ENCODE results near the gene GLCE. TPM values are rescaled to one million over a fixed set of nuclear protein-coding genes. Genes with fewer than 3 reads are reported as not detected.

The GLCE gene
- total and polyA plus RNA-seq, 7 donors, result 10.3 to 24.6 (median 13.9) TPM

DNA sequence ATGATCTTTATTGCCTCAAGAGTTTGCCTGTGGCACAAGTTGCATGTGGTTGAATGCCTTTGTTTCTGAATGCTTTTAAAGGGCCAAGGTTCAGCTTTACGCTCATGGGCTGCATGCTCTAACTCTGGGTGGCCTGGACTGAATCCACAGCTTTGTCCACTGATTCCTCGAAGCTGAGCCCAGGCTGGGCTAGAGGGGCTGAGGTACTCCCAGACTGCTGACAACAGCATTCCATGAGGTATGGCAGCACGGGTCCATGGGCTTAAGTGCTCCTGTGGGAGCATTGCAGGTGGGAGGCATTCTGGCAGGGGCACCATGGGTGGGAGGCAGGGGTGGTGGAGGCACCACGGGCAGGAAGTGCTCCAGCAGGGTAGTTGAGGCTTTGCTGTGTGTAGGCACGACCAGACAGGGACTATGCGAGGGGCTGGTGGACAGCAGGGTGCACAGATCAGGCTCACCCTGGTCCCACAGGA is 61.6 kb downstream of the GLCE start:
- Histone ChIP-seq H3K27me3 (no peaks in the 10 kb centered on the region), H3K27ac (no peak overlapping the region), H3K4me3 (no peak overlapping the region), H3K36me3 (no peaks in the 10 kb centered on the region), H3K9me3 (peaks cover 0 to 5% (median 4%) of the 10 kb centered on the region in 4 donors), H3K4me1 (no peaks in the 10 kb centered on the region)
- TF ChIP-seq POLR2AphosphoS5 (IDR thresholded peaks at IDR 0.05) (no peak), POLR2A (IDR thresholded peaks at IDR 0.05) (no peak), EP300 (IDR thresholded peaks at IDR 0.05) (no peak)
- TF ChIP-seq, protein P1, sequence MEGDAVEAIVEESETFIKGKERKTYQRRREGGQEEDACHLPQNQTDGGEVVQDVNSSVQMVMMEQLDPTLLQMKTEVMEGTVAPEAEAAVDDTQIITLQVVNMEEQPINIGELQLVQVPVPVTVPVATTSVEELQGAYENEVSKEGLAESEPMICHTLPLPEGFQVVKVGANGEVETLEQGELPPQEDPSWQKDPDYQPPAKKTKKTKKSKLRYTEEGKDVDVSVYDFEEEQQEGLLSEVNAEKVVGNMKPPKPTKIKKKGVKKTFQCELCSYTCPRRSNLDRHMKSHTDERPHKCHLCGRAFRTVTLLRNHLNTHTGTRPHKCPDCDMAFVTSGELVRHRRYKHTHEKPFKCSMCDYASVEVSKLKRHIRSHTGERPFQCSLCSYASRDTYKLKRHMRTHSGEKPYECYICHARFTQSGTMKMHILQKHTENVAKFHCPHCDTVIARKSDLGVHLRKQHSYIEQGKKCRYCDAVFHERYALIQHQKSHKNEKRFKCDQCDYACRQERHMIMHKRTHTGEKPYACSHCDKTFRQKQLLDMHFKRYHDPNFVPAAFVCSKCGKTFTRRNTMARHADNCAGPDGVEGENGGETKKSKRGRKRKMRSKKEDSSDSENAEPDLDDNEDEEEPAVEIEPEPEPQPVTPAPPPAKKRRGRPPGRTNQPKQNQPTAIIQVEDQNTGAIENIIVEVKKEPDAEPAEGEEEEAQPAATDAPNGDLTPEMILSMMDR (IDR thresholded peaks at IDR 0.05), result no peak
- intact Hi-C loops (cut with DNase I), result loop anchor here (10.0 kb wide), 1 partner anchor 97 kb away; no protein-coding TSS in a partner anchor
- WGBS, 2 donors, result 49 to 85% methylated on average over 6 of the region's 6 CpGs
- no peak for DNase-seq

DNA sequence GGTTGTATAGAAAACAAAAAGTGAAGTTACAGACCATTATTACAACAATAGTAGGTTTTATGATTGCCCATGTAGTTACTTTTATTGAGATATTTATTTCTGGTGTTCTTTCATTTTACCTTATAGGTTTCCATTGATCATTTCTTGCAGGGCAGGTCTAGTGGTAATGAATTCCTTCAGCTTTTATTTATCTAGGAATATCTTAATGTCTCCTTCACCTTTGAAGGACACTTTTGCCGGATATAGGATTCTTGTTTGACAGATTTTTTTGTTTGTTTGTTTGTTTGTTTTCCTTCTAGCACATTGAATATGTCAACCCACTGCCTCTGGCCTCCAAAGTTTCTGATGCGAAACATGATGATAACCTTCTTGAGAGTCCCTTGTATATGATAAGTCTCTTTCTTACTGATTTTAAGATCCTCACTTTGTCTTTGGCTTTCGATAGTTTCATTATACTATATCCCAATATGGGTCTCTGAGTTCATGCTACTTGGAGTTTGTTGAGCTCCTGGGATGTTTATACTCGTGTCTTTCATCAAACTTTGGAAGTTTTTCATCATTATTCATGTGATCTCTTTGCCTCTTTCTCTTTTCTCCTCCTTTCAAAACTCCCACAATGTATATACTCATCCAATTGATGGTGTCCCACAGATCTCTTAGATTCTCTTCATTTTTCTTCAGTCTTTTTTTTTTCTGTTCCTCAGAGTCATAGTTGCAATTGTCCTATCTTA is 62.8 kb downstream of the GLCE start:
- TF ChIP-seq POLR2AphosphoS5 (IDR thresholded peaks at IDR 0.05) (no peak), POLR2A (IDR thresholded peaks at IDR 0.05) (no peak), EP300 (IDR thresholded peaks at IDR 0.05) (no peak)
- TF ChIP-seq, protein P1 (IDR thresholded peaks at IDR 0.05), result no peak
- H3K4me3 ChIP-seq, result no peak overlapping the region
- H3K27ac ChIP-seq, result no peak overlapping the region
- WGBS, 2 donors, result 94 to 95% methylated on average over 4 of the region's 4 CpGs
- H3K27me3 ChIP-seq, result no peaks in the 10 kb centered on the region
- H3K9me3 ChIP-seq, result peaks cover 0 to 5% (median 4%) of the 10 kb centered on the region in 4 donors
- DNase-seq, result no peak
- H3K4me1 ChIP-seq, result no peaks in the 10 kb centered on the region
- no peaks in the 10 kb centered on the region for H3K36me3 ChIP-seq
- intact Hi-C loops (cut with DNase I), result loop anchor here (10.0 kb wide), 1 partner anchor 98 kb away; no protein-coding TSS in a partner anchor

DNA sequence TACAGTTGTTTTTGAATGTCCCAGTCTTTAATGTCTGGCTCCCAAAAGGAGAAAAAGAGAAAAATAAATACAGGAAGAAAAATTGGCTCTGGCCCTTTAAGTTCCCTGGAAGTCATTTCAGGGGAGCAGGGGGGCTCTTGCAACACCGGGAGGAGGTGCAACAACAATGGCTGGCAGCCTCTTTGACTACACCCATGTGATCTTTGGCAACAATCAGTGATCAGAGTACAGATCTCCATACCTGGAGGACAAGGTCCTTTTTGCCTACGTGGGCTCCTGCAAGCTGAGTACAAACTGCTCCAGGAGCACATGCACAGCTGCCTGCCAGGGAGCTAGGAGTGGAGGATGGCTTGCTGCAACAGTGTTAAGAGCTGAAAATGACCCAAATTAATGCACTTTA is 63.9 kb downstream of the GLCE start:
- Histone ChIP-seq H3K27me3 (no peaks in the 10 kb centered on the region), H3K36me3 (peaks cover 0 to 9% (median 0%) of the 10 kb centered on the region in 4 donors), H3K4me3 (no peak overlapping the region), H3K4me1 (no peaks in the 10 kb centered on the region), H3K27ac (no peak overlapping the region), H3K9me3 (peaks cover 0 to 5% (median 4%) of the 10 kb centered on the region in 4 donors)
- no peak for DNase-seq
- intact Hi-C loops (cut with DNase I), result loop anchor here (10.0 kb wide), 1 partner anchor 100 kb away; no protein-coding TSS in a partner anchor
- no peak for TF ChIP-seq POLR2AphosphoS5 (IDR thresholded peaks at IDR 0.05)
- no peak for TF ChIP-seq POLR2A (IDR thresholded peaks at IDR 0.05)
- no peak for TF ChIP-seq EP300 (IDR thresholded peaks at IDR 0.05)
- TF ChIP-seq, protein P1 (IDR thresholded peaks at IDR 0.05), result no peak
- 11 to 61% methylated on average over 2 of the region's 2 CpGs for WGBS, 2 donors

DNA sequence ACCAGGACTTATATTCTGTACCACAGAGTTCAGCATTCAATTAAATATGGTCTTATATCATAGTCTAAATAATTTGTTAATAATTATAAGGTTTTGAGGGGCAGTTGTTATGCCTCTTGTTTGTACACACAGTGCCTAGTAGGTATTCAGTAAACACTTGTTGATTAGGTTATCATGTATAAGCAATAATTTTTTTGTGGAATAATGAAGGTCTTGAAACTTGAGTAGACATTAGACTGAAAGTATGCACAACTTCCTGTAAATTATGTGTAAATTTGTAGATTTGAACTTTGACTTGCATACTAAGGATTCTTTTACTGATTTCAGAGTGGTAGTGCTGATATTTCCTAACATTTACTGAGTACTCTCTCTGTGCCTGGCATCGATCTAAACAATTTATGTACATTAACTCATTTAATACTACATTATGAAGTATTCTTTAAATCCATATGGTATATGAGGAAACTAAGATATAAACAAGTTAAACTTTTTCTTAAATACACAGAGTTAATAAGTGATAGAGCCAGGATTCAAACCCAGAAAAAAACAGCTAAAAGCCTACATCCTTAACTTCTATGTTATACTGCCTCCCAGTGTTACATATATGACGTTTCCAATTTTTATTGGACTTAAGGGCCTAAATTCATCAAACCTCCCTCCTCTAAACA is 65.1 kb downstream of the GLCE start:
- Histone ChIP-seq H3K36me3 (peaks cover 0 to 10% (median 0%) of the 10 kb centered on the region in 4 donors), H3K27ac (no peak overlapping the region), H3K27me3 (no peaks in the 10 kb centered on the region), H3K9me3 (peaks cover 0 to 5% (median 4%) of the 10 kb centered on the region in 4 donors), H3K4me1 (no peaks in the 10 kb centered on the region), H3K4me3 (no peak overlapping the region)
- intact Hi-C loops (cut with DNase I), result loop anchor here (1.0 to 10.0 kb wide), 2 partner anchors 101 to 166 kb away; no protein-coding TSS in a partner anchor
- no peak for DNase-seq
- 21 to 69% methylated on average over 2 of the region's 2 CpGs for WGBS, 2 donors
- no peak for TF ChIP-seq POLR2AphosphoS5 (IDR thresholded peaks at IDR 0.05)
- no peak for TF ChIP-seq POLR2A (IDR thresholded peaks at IDR 0.05)
- TF ChIP-seq, protein P1 (IDR thresholded peaks at IDR 0.05), result no peak
- no peak for TF ChIP-seq EP300 (IDR thresholded peaks at IDR 0.05)
